Left ventricle myocardium inferior (tissue), 1 donor: ENCODE results near the gene NDUFB3. TPM values are rescaled to one million over a fixed set of nuclear protein-coding genes. Genes with fewer than 3 reads are reported as not detected.
A peak's percentile ranks its signal among the peaks of the same experiment; 100 is the strongest.

ENCODE experiments used
- DNase-seq: peaks from one replicate; pipeline ENCODE4 v3.0.0-alpha.2; 2020
- H3K27ac ChIP-seq: fragments of 200-600 bp; replicated peaks from 2 replicates; pipeline ENCODE4 v1.8.0; 2021
- H3K27me3 ChIP-seq: fragments of 200-600 bp; 2 replicates; pipeline ENCODE4 v1.8.0; 2021; ENCODE audit warnings: low read depth
- H3K36me3 ChIP-seq: fragments of 200-600 bp; 2 replicates; pipeline ENCODE4 v1.8.0; 2021
- H3K4me1 ChIP-seq: fragments of 200-600 bp; 2 replicates; pipeline ENCODE4 v1.8.0; 2021
- H3K4me3 ChIP-seq: fragments of 200-600 bp; 2 replicates; pipeline ENCODE4 v1.8.0; 2021; ENCODE audit warnings: mild to moderate bottlenecking, moderate library complexity
- H3K9me3 ChIP-seq: fragments of 200-600 bp; replicated peaks from 2 replicates; pipeline ENCODE4 v1.8.0; 2021
- CTCF ChIP-seq: fragments of 200-600 bp; IDR thresholded peaks from 2 replicates; pipeline ENCODE4 v1.8.0; 2021; ENCODE audit warnings: antibody characterized with exemption, mild to moderate bottlenecking, borderline replicate concordance
- intact Hi-C: fragments of 100-400 bp; cut with micrococcal nuclease; formaldehyde crosslinking; loops from one replicate; pipeline ENCODE4 v1.11.0; 2022
- total RNA-seq: library from RNA; stranded (reverse); fragmentation: NEBNext Ultra II Directional; extraction: Animal tissue kit (Norgen Biotek cat#: 25700); gene quantifications from one replicate; pipeline ENCODE4 v1.2.1, GENCODE V29; 2021
- donor health status: DM: no; HTN: yes; CAD: no; lungs with severe emphysema.

The NDUFB3 gene
- total RNA-seq, 1 donor from 2014 or later = 466 TPM

- no peaks in the 10 kb centered on the region for H3K36me3 ChIP-seq
- DNase-seq = no peak
- no peak overlapping the region for H3K4me3 ChIP-seq
- TF ChIP-seq CTCF = no peak
- H3K27ac ChIP-seq = no peak overlapping the region
- no peaks in the 10 kb centered on the region for H3K9me3 ChIP-seq
- H3K27me3 ChIP-seq = no peaks in the 10 kb centered on the region
- H3K4me1 ChIP-seq = peaks cover 4% of the 10 kb centered on the region
- intact Hi-C loops = no loop called here
Measured at GRCh38 chr2:201107624-201108023, 35.8 kb downstream of the NDUFB3 start.

DNA sequence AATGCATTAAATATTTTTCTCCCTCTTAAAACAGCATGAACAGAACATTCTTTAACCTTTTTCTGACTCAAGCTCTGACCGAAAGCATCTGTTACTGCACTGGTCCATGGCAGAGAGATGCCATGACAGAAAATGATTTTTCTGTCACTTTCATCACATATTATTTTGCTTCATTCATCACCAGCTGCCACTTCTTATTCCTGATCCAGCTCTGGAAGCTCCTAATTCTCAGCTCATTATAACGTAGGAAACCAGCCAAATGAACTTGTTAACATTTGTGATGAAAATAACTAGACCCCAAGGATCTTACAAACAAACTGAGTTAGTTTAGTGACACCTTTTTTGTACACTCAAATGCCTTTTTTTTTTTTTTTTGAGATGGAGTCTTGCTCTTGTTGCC, 36.5 kb downstream of the NDUFB3 start:
- H3K4me1 ChIP-seq = peaks cover 4% of the 10 kb centered on the region
- no peaks in the 10 kb centered on the region for H3K36me3 ChIP-seq
- no peak overlapping the region for H3K4me3 ChIP-seq
- no peak overlapping the region for H3K27ac ChIP-seq
- no peaks in the 10 kb centered on the region for H3K9me3 ChIP-seq
- no peak for TF ChIP-seq CTCF
- no peaks in the 10 kb centered on the region for H3K27me3 ChIP-seq
- DNase-seq = no peak
- intact Hi-C loops = no loop called here

DNA sequence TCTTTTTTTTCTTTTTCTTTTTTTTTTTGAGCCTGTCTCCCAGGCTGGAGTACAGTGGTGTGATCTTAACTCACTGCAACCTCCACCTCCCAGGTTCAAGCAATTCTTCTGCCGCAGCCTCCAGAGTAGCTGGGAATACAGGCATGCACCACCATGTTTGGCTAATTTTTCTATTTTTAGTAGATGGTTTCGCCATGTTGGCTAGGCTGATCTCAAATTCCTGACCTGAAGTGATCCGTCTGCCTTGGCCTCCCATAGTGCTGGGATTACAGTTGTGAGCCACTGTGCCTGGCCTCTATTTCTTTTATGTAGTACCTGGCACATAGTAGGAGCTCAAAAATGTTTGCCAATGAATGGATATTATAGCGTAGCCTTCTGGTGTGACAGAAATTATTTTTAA, 37.4 kb downstream of the NDUFB3 start:
- H3K4me1 ChIP-seq = peaks cover 5% of the 10 kb centered on the region
- no peaks in the 10 kb centered on the region for H3K9me3 ChIP-seq
- no peaks in the 10 kb centered on the region for H3K27me3 ChIP-seq
- no peak for DNase-seq
- H3K36me3 ChIP-seq = no peaks in the 10 kb centered on the region
- H3K4me3 ChIP-seq = no peak overlapping the region
- intact Hi-C loops = no loop called here
- no peak overlapping the region for H3K27ac ChIP-seq
- no peak for TF ChIP-seq CTCF

DNA sequence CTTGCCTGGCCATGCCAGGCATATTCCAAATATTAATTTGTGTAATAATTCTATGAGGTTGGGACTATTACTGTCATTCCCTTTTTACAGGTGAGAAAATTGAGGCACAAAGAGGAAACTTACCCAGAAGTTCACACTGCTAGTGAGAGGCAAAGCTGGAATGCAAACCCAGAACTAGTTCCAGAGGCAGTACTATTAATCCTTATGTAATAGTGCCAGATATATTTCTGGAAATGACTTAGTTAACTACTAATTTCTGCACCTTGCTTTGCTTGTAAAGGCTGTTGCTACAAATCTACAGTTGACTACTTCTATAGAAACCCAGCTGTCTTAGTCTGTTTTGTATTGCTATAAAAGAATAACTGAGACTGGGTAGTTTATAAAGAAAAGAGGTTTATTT, 38.8 kb downstream of the NDUFB3 start:
- H3K4me3 ChIP-seq = no peak overlapping the region
- no peaks in the 10 kb centered on the region for H3K36me3 ChIP-seq
- peaks cover 19% of the 10 kb centered on the region for H3K4me1 ChIP-seq
- no peaks in the 10 kb centered on the region for H3K9me3 ChIP-seq
- TF ChIP-seq CTCF = no peak
- H3K27ac ChIP-seq = no peak overlapping the region
- no peak for DNase-seq
- intact Hi-C loops = no loop called here
- no peaks in the 10 kb centered on the region for H3K27me3 ChIP-seq

DNA sequence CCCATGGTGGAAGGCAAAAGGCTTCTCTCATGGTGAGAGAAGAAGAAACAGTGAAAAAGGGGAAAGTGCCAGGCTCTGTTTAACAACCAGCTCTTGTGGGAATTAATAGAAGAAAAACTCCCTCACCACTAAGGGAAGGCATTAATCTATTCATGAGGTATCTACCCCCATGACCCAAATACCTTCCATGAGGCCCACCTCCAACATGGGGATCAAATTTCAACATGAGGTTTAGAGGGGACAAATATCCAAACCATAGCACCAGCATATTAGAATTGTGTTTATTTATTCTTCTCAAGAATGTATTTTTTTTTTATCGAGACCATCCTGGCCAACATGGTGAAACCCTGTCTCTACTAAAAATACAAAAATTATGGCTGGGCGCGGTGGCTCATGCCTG, 39.3 kb downstream of the NDUFB3 start:
- no peak overlapping the region for H3K4me3 ChIP-seq
- no peak for TF ChIP-seq CTCF
- intact Hi-C loops = no loop called here
- peaks cover 23% of the 10 kb centered on the region for H3K4me1 ChIP-seq
- no peaks in the 10 kb centered on the region for H3K36me3 ChIP-seq
- DNase-seq = no peak
- H3K27me3 ChIP-seq = no peaks in the 10 kb centered on the region
- H3K27ac ChIP-seq = no peak overlapping the region
- H3K9me3 ChIP-seq = no peaks in the 10 kb centered on the region

- no peaks in the 10 kb centered on the region for H3K36me3 ChIP-seq
- no peak for TF ChIP-seq CTCF
- peak overlapping the region; percentile 88 for H3K4me3 ChIP-seq
- no peak for DNase-seq
- intact Hi-C loops = no loop called here
- H3K27me3 ChIP-seq = no peaks in the 10 kb centered on the region
- peak overlapping the region; percentile 100 for H3K27ac ChIP-seq
- no peaks in the 10 kb centered on the region for H3K9me3 ChIP-seq
- H3K4me1 ChIP-seq = peaks cover 37% of the 10 kb centered on the region
Measured at GRCh38 chr2:201114350-201114749, 42.5 kb downstream of the NDUFB3 start.
